ENCODE data around the gene MGMT.
A peak's percentile ranks its signal among the peaks of the same experiment; 100 is the strongest.

Gene MGMT

GRCh38 chr10:129681856-129682255 is 214.8 kb downstream of the MGMT start:
- H3K4me3 ChIP-seq (ENCODE audit: low read depth, low read length) = no peak overlapping the region
- no peak for TF ChIP-seq CTCF (IDR thresholded peaks at IDR 0.05; ENCODE audit: control insufficient read depth, extremely low read depth, insufficient read depth)
- no peak for DNase-seq (ENCODE audit: low read depth)

GRCh38 chr10:129683519-129683918 is 216.5 kb downstream of the MGMT start:
- no peak for TF ChIP-seq CTCF (IDR thresholded peaks at IDR 0.05; ENCODE audit: control insufficient read depth, extremely low read depth, insufficient read depth)
- DNase-seq (ENCODE audit: low read depth) = no peak
- H3K4me3 ChIP-seq (ENCODE audit: low read depth, low read length) = no peak overlapping the region

GRCh38 chr10:129683920-129684319 is 216.9 kb downstream of the MGMT start:
- no peak for TF ChIP-seq CTCF (IDR thresholded peaks at IDR 0.05; ENCODE audit: control insufficient read depth, extremely low read depth, insufficient read depth)

GRCh38 chr10:129685271-129685670 is 218.2 kb downstream of the MGMT start:
- no peak for DNase-seq (ENCODE audit: low read depth)
- H3K4me3 ChIP-seq (ENCODE audit: low read depth, low read length) = no peak overlapping the region
- no peak for TF ChIP-seq CTCF (IDR thresholded peaks at IDR 0.05; ENCODE audit: control insufficient read depth, extremely low read depth, insufficient read depth)

More at GRCh38 chr10:129683920-129684319, 216.9 kb downstream of the MGMT start:
- DNase-seq (ENCODE audit: low read depth) = no peak
- no peak overlapping the region for H3K4me3 ChIP-seq (ENCODE audit: low read depth, low read length)

- no peak overlapping the region for H3K4me3 ChIP-seq (ENCODE audit: low read depth, low read length)
- TF ChIP-seq CTCF (IDR thresholded peaks at IDR 0.05; ENCODE audit: control insufficient read depth, extremely low read depth, insufficient read depth) = no peak
- peak; percentile 83 for DNase-seq (ENCODE audit: low read depth)
Observed at GRCh38 chr10:129689671-129690071, 222.6 kb downstream of the MGMT start.

GRCh38 chr10:129690248-129691070 is 223.4 kb downstream of the MGMT start:
- no peak for TF ChIP-seq CTCF (IDR thresholded peaks at IDR 0.05; ENCODE audit: control insufficient read depth, extremely low read depth, insufficient read depth)
- H3K4me3 ChIP-seq (ENCODE audit: low read depth, low read length) = no peak overlapping the region
- DNase-seq (ENCODE audit: low read depth) = no peak

GRCh38 chr10:129692695-129693094 is 225.7 kb downstream of the MGMT start:
- TF ChIP-seq CTCF (IDR thresholded peaks at IDR 0.05; ENCODE audit: control insufficient read depth, extremely low read depth, insufficient read depth) = no peak

More at GRCh38 chr10:129692695-129693094, 225.7 kb downstream of the MGMT start:
- DNase-seq (ENCODE audit: low read depth) = no peak
- H3K4me3 ChIP-seq (ENCODE audit: low read depth, low read length) = no peak overlapping the region
